Measurements from ENCODE around the gene ZNF385A. TPM values are rescaled to one million over a fixed set of nuclear protein-coding genes. Genes with fewer than 3 reads are reported as not detected.

Gene ZNF385A
- total and polyA plus RNA-seq, 2 of the 8 experiments (the other 6 are each of a cell fraction or from before 2014, with no cell fraction given): 5.2 to 14.3 TPM

GRCh38 chr12:54420766-54421144 lies 36.2 kb upstream of the ZNF385A start:
- POLR2A ChIA-PET (ENCODE audit: partially characterized antibody): interaction anchor here (0.6 to 2.0 kb wide), 7 partner anchors 9 to 130 kb away, joined by 3 to 9 read pairs (median 3); no protein-coding TSS in a partner anchor

More at GRCh38 chr12:54420766-54421144, 36.2 kb upstream of the ZNF385A start:
- H3K14ac ChIP-seq (ENCODE audit: insufficient read length): no peak overlapping the region
- H3K23ac ChIP-seq (ENCODE audit: insufficient read length): no peak overlapping the region
- peaks cover 0 to 24% (median 18%) of the 10 kb centered on the region in 4 experiments; a peak in 6 of 7 replicates for H3K27me3 ChIP-seq (replicated peaks in 1 of 4; ENCODE audit: control insufficient read depth in 3 of 4, extremely low read depth in 1 of 4, insufficient read depth in 3 of 4, low read length in 3 of 4)
- H4K91ac ChIP-seq (replicated peaks; ENCODE audit: insufficient read length, low read length): peak overlapping the region; percentile 38
- peak overlapping the region; percentile 75; the same call in 1 of the 2 replicates for H3K18ac ChIP-seq (ENCODE audit: extremely low read depth, low read length)
- CTCF ChIA-PET (ENCODE audit: partially characterized antibody): interaction anchor here (0.6 to 12.1 kb wide), 10 partner anchors 8 to 164 kb away, joined by 3 to 271 read pairs (median 5); partner anchors contain the start of gene ZNF385A
- H3K27ac ChIP-seq (ENCODE audit: low read depth, low read length): no peak overlapping the region
- WGBS, 2 experiments (ENCODE audit: extremely low coverage in 1 of 2, insufficient coverage in 1 of 2, insufficient read length in 1 of 2, insufficient replicate concordance in 2 of 2, low coverage in 1 of 2, low lambda C conversion rate in 2 of 2, missing lambda C conversion rate in 1 of 2): 52% methylated on average over 2 of the region's 2 CpGs; no CpG with 5 or more reads in 1 of the 2 experiments
- H3K4me2 ChIP-seq (ENCODE audit: insufficient read depth in 1 of 2, low read depth in 2 of 2, low read length in 2 of 2): peak overlapping the region; percentile 25 to 77
- peak overlapping the region; percentile 15 for H3K4ac ChIP-seq (replicated peaks; ENCODE audit: insufficient read length, low read depth, low read length)
- no peak for TF ChIP-seq GABPA (IDR thresholded peaks at IDR 0.05; ENCODE audit: borderline replicate concordance, insufficient read depth, low read length)
- no peak for TF ChIP-seq BCL11A (IDR thresholded peaks at IDR 0.05; ENCODE audit: low read depth in 2 of 2, low read length in 2 of 2)
- TF ChIP-seq EP300 (IDR thresholded peaks at IDR 0.05; ENCODE audit: borderline replicate concordance in 1 of 2, low read depth in 2 of 2, low read length in 2 of 2): no peak
- TF ChIP-seq NANOG (IDR thresholded peaks at IDR 0.05; ENCODE audit: insufficient read depth, low read depth, low read length, poor library complexity, severe bottlenecking): no peak
- TF ChIP-seq SIRT6 (IDR thresholded peaks at IDR 0.05; ENCODE audit: low read length): no peak
- TF ChIP-seq SRF (IDR thresholded peaks at IDR 0.05; ENCODE audit: low read depth, low read length): no peak
- no peak for TF ChIP-seq CHD2 (IDR thresholded peaks at IDR 0.05; ENCODE audit: low read length)
- no peak for TF ChIP-seq CTBP2 (IDR thresholded peaks at IDR 0.05; ENCODE audit: borderline replicate concordance, insufficient read depth, insufficient read length, low read length)
- no peak for TF ChIP-seq TEAD4 (IDR thresholded peaks at IDR 0.05; ENCODE audit: low read depth, low read length)
- no peak overlapping the region for H2AK5ac ChIP-seq (ENCODE audit: low read depth, low read length)
- no peak overlapping the region for H4K8ac ChIP-seq (ENCODE audit: extremely low read depth, insufficient read depth, low read length)
- no peaks in the 10 kb centered on the region for H3K9me3 ChIP-seq (ENCODE audit: insufficient read depth in 2 of 2, low read depth in 1 of 2, low read length in 1 of 2)
- peaks cover 6 to 16% (median 9%) of the 10 kb centered on the region in 4 experiments for H3K4me1 ChIP-seq (replicated peaks in 1 of 4; ENCODE audit: control insufficient read depth in 3 of 4, insufficient read depth in 4 of 4, low read length in 3 of 4)
- no peak overlapping the region for H4K5ac ChIP-seq (ENCODE audit: insufficient read length, low read depth, low read length)
- H4K20me1 ChIP-seq (replicated peaks in 1 of 2; ENCODE audit: control insufficient read depth in 1 of 2, insufficient read depth in 2 of 2, low read length in 2 of 2): no peaks in the 10 kb centered on the region
- H3K56ac ChIP-seq (replicated peaks; ENCODE audit: insufficient read length, low read depth, low read length): no peak overlapping the region
- H3K9ac ChIP-seq (replicated peaks in 1 of 4; ENCODE audit: extremely low read depth in 1 of 4, low read depth in 3 of 4, low read length in 3 of 4): no peak overlapping the region
- DNase-seq (ENCODE audit: low read depth in 1 of 2, low spot score in 2 of 2) (no peak), FAIRE-seq (no peak)
- H3K23me2 ChIP-seq (ENCODE audit: low read depth, low read length): peaks cover 5% of the 10 kb centered on the region
- 0 out of 2 replicates have a peak overlapping the region, but pooled peaks have one; percentile 70 for H2BK12ac ChIP-seq (ENCODE audit: low read depth, low read length)
- no peaks in the 10 kb centered on the region for H3K79me2 ChIP-seq (ENCODE audit: control insufficient read depth in 1 of 2, insufficient read depth in 2 of 2, low read length in 2 of 2)
- no peak overlapping the region for H2BK20ac ChIP-seq (ENCODE audit: low read length)
- peak overlapping the region; percentile 77; the same call in 1 of the 2 replicates for H2BK5ac ChIP-seq (ENCODE audit: low read depth, low read length)
- H3K36me3 ChIP-seq (ENCODE audit: control insufficient read depth in 2 of 4, insufficient read depth in 4 of 4, low read length in 3 of 4): no peaks in the 10 kb centered on the region
- H3K4me3 ChIP-seq (ENCODE audit: extremely low read depth in 1 of 4, insufficient read depth in 2 of 4, low read depth in 3 of 4, low read length in 4 of 4): peak overlapping the region in 1 of 4 experiments; percentile 24; a peak in 1 of 8 replicates
- no peak overlapping the region for H2BK120ac ChIP-seq (replicated peaks; ENCODE audit: low read depth, low read length)
- no peaks in the 10 kb centered on the region for H3K79me1 ChIP-seq (ENCODE audit: low read depth, low read length)
- no peak overlapping the region; the same call in 1 of the 2 replicates for H2BK15ac ChIP-seq (ENCODE audit: low read length)
- no peak overlapping the region for H2AFZ ChIP-seq (ENCODE audit: low read length)
